Naive thymus-derived CD4-positive, alpha-beta T cell (primary cell): ENCODE measurements around the gene TXNRD2. TPM values are rescaled to one million over a fixed set of nuclear protein-coding genes. Genes with fewer than 3 reads are reported as not detected.
"Not testable (repeated sequence)": the region's sequence is repeated elsewhere in the genome, so short reads cannot be mapped to it uniquely, and the experiment has no call there.

Experiments
- ATAC-seq: fragments of 150-1000 bp; cut with Tn5 transposase; 2 replicates; pipeline ENCODE4 v1.10.0; 2021; ENCODE audit warnings: mild to moderate bottlenecking, moderate library complexity
- CTCF ChIA-PET: fragments of 350-600 bp; sonication (Branson Sonifier 250); formaldehyde crosslinking; loops from one replicate; lab custom pipeline; 2021; ENCODE audit warnings: antibody characterized with exemption; lab: Charles Lee
- POLR2A ChIA-PET: fragments of 350-600 bp; sonication (Branson Sonifier 250); formaldehyde crosslinking; loops from one replicate; lab custom pipeline; 2021; ENCODE audit warnings: antibody characterized with exemption, inconsistent platforms; lab: Charles Lee
- DNase-seq, 9 donors: peaks; one replicate each; pipeline versions ENCODE4 v3.0.0 to v3.0.0-alpha.2; 2020 to 2022; ENCODE audit warnings: mixed read lengths in 1 of 9
- H3K27ac ChIP-seq: one replicate; pipeline ENCODE4 v1.7.0; 2013; ENCODE audit warnings: mild to moderate bottlenecking, low read depth, low read length, moderate library complexity
- H3K27me3 ChIP-seq, 2 donors: one replicate each; pipeline ENCODE4 v1.7.0; 2013; ENCODE audit warnings: low read length in 2 of 2, mild to moderate bottlenecking in 2 of 2, moderate library complexity in 2 of 2; ENCODE audit not compliant: control insufficient read depth in 2 of 2, insufficient read depth in 2 of 2
- H3K36me3 ChIP-seq, 3 experiments: 1 replicate in 2 of 3; 2 replicates in 1 of 3; pipeline ENCODE4 v1.7.0; 2013; ENCODE audit warnings: low read length in 3 of 3, mild to moderate bottlenecking in 3 of 3, moderate library complexity in 1 of 3; ENCODE audit not compliant: insufficient read depth in 3 of 3, control insufficient read depth in 2 of 3
- H3K4me1 ChIP-seq, 2 donors: one replicate each; pipeline ENCODE4 v1.7.0; 2013; ENCODE audit warnings: low read length in 2 of 2, mild to moderate bottlenecking in 2 of 2, moderate library complexity in 1 of 2; ENCODE audit not compliant: control insufficient read depth in 2 of 2, insufficient read depth in 2 of 2
- H3K4me3 ChIP-seq: 2 replicates; pipeline ENCODE4 v1.7.0; 2013; ENCODE audit warnings: mild to moderate bottlenecking, low read length
- H3K9me3 ChIP-seq, 3 experiments: 1 replicate in 2 of 3; 2 replicates in 1 of 3; pipeline ENCODE4 v1.7.0; 2013; ENCODE audit warnings: low read length in 3 of 3; ENCODE audit not compliant: control insufficient read depth in 2 of 3
- H3K27ac Mint-ChIP-seq, 9 donors: one replicate each; pipeline ENCODE4 v1.8.0; 2020 to 2022; ENCODE audit warnings: mixed read lengths in 9 of 9, mild to moderate bottlenecking in 8 of 9, moderate library complexity in 5 of 9, inconsistent platforms in 2 of 9
- H3K27me3 Mint-ChIP-seq, 5 donors: one replicate each; pipeline ENCODE4 v1.8.0; 2021 to 2022; ENCODE audit warnings: mixed read lengths in 5 of 5, mild to moderate bottlenecking in 1 of 5
- H3K36me3 Mint-ChIP-seq, 5 donors: one replicate each; pipeline ENCODE4 v1.8.0; 2020 to 2022; ENCODE audit warnings: mixed read lengths in 5 of 5, mild to moderate bottlenecking in 3 of 5, inconsistent platforms in 1 of 5
- H3K4me1 Mint-ChIP-seq, 7 donors: one replicate each; pipeline ENCODE4 v1.8.0; 2020 to 2022; ENCODE audit warnings: mixed read lengths in 7 of 7, mild to moderate bottlenecking in 3 of 7, inconsistent platforms in 1 of 7
- H3K4me3 Mint-ChIP-seq, 10 donors: one replicate each; pipeline ENCODE4 v1.8.0; 2020 to 2022; ENCODE audit warnings: mild to moderate bottlenecking in 10 of 10, mixed read lengths in 10 of 10, moderate library complexity in 6 of 10, inconsistent platforms in 2 of 10
- H3K9me3 Mint-ChIP-seq, 11 donors: one replicate each; pipeline ENCODE4 v1.8.0; 2020 to 2022; ENCODE audit warnings: mixed read lengths in 11 of 11, mild to moderate bottlenecking in 4 of 11, inconsistent platforms in 1 of 11, moderate library complexity in 1 of 11
- intact Hi-C, 2 donors: fragments of 100-400 bp; cut with micrococcal nuclease; formaldehyde crosslinking; loops; one replicate each; pipeline ENCODE4 v1.15.1; 2023
- polyA plus RNA-seq, 2 donors: library from polyadenylated mRNA; unstranded; fragments of 300-500 nt; fragmentation: Illumina TruSeq; gene quantifications; one replicate each; pipeline ENCODE4 v1.2.3, GENCODE V29; 2021
- total RNA-seq, 6 experiments: library from RNA in 5 of 6; stranded (reverse) in 5 of 6; gene quantifications; 1 replicate in 5 of 6; 2 replicates in 1 of 6; pipeline ENCODE4 v1.2.3 and lab custom pipeline; 2021 to 2026

Gene TXNRD2
- total and polyA plus RNA-seq, 7 experiments from 2014 or later = 14.0 to 39.0 (median 26.1) TPM

DNA sequence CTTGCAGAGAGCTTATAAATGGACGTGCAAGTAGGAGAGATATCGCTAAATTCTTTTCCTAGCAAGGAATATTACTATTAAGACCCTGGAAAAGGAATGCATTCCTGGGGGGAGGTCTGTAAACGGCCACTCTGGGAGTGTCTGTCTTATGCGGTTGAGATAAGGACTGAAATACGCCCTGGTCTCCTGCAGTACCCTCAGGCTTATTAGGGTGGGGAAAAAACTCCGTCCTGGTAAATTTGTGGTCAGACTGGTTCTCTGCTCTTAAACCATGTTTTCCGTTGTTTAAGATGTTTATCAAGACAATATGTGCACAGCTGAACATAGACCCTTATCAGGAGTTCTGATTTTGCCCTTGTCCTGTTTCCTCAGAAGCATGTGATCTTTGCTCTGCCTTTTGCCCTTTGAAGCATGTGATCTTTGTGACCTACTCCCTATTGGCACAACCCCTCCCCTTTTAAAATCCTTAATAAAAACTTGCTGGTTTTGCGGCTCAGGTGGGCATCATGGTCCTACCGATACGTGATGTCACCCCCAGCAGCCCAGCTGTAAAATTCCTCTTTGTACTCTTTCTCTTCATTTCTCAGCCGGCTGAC, 6.4 kb downstream of the TXNRD2 start:
- CTCF ChIA-PET, H3K27me3 ChIP-seq, ATAC-seq, intact Hi-C loops, POLR2A ChIA-PET, H3K4me1 ChIP-seq, H3K27ac Mint-ChIP-seq, H3K4me3 ChIP-seq, H3K36me3 ChIP-seq, H3K27ac ChIP-seq, H3K27me3 Mint-ChIP-seq, DNase-seq: not testable (repeated sequence)
- peaks cover 0 to 11% (median 0%) of the 10 kb centered on the region in 3 experiments for H3K9me3 ChIP-seq
- peak overlapping the region in 1 of 10 donors; percentile 1 for H3K4me3 Mint-ChIP-seq
- peaks cover 7 to 27% (median 14%) of the 10 kb centered on the region in 11 donors for H3K9me3 Mint-ChIP-seq
- H3K36me3 Mint-ChIP-seq = peaks cover 26 to 58% (median 38%) of the 10 kb centered on the region in 5 donors
- H3K4me1 Mint-ChIP-seq = peaks cover 2 to 16% (median 10%) of the 10 kb centered on the region in 7 donors

GRCh38 chr22:19933341-19934241, 8.0 kb downstream of the TXNRD2 start:
- Mint-ChIP-seq H3K4me1 (peaks cover 0 to 16% (median 0%) of the 10 kb centered on the region in 7 donors), H3K27me3 (no peaks in the 10 kb centered on the region), H3K4me3 (no peak overlapping the region), H3K36me3 (peaks cover 26 to 53% (median 31%) of the 10 kb centered on the region in 5 donors), H3K27ac (peak overlapping the region in 1 of 9 donors; percentile 33), H3K9me3 (peaks cover 7 to 27% (median 14%) of the 10 kb centered on the region in 11 donors)
- no peaks in the 10 kb centered on the region for H3K27me3 ChIP-seq
- H3K9me3 ChIP-seq = peaks cover 0 to 11% (median 0%) of the 10 kb centered on the region in 3 experiments
- ChIA-PET POLR2A (interaction anchor here (0.6 kb wide), 1 partner anchor 202 kb away, joined by 3 read pairs; no protein-coding TSS in a partner anchor), CTCF (interaction anchor here (0.7 kb wide), 1 partner anchor 128 kb away, joined by 3 read pairs; no protein-coding TSS in a partner anchor)
- no peaks in the 10 kb centered on the region for H3K36me3 ChIP-seq
- intact Hi-C loops = no loop called here
- H3K4me1 ChIP-seq = no peaks in the 10 kb centered on the region
- H3K4me3 ChIP-seq = no peak overlapping the region
- ATAC-seq (no peak), DNase-seq (no peak)
- no peak overlapping the region for H3K27ac ChIP-seq

DNA sequence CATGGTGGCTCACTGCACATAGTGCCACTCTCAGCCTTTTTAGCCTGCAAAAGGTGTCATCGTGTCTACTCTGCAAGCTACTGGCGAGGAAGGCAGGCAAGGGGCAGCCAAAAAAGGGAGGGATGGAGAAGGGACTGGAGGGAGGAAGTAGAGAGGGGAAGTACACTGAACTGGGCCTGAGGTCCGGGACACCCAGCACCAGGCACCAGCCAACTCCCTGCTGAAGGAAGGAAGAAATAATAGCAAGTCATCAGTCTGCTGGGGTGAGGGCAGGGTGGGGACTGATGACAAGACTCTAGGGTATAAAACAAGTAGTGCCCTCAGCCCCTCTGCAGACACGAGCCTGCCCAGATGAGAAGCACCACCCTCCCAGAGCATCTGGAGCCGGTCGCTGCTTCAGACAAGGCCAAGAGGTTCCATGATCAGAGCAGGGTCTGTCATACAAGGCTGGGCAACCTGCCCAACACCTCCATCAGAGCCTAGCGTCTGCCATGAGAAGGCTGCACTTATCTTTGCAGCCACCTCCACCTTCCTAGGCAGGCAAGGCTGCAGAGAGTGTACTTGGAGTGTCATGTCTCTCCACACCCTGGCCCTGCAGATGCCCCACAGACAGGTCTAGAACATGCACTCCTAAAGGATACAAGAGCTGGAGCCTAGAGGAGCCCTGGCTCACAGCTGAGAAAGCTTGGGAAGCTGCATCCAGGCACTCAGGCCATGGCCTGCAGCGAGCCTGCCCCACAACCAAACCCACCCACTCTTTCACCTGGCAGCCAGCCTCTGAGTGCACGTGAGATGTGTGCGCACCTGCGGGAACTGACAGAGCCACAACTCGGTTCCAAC, 9.0 kb downstream of the TXNRD2 start:
- peaks cover 0 to 11% (median 0%) of the 10 kb centered on the region in 3 experiments for H3K9me3 ChIP-seq
- H3K36me3 ChIP-seq = no peaks in the 10 kb centered on the region
- DNase-seq (no peak), ATAC-seq (peak; percentile 65)
- peaks cover 19 to 48% (median 28%) of the 10 kb centered on the region in 5 donors for H3K36me3 Mint-ChIP-seq
- H3K27ac Mint-ChIP-seq = peak overlapping the region in 1 of 9 donors; percentile 47
- H3K4me3 ChIP-seq = no peak overlapping the region
- H3K4me3 Mint-ChIP-seq = no peak overlapping the region
- no peaks in the 10 kb centered on the region for H3K4me1 ChIP-seq
- H3K9me3 Mint-ChIP-seq = peaks cover 7 to 27% (median 14%) of the 10 kb centered on the region in 11 donors
- no peak overlapping the region for H3K27ac ChIP-seq
- H3K4me1 Mint-ChIP-seq = peaks cover 0 to 11% (median 0%) of the 10 kb centered on the region in 7 donors
- intact Hi-C loops = no loop called here
- H3K27me3 ChIP-seq = no peaks in the 10 kb centered on the region
- CTCF ChIA-PET = no interaction called here
- no peaks in the 10 kb centered on the region for H3K27me3 Mint-ChIP-seq
- POLR2A ChIA-PET = no interaction called here

GRCh38 chr22:19931514-19931913, 10.1 kb downstream of the TXNRD2 start:
- Histone ChIP-seq H3K27me3 (no peaks in the 10 kb centered on the region), H3K9me3 (peaks cover 0 to 10% (median 0%) of the 10 kb centered on the region in 3 experiments), H3K4me1 (no peaks in the 10 kb centered on the region), H3K36me3 (no peaks in the 10 kb centered on the region), H3K27ac (no peak overlapping the region), H3K4me3 (no peak overlapping the region)
- H3K4me3 Mint-ChIP-seq = no peak overlapping the region
- H3K27me3 Mint-ChIP-seq = no peaks in the 10 kb centered on the region
- ChIA-PET CTCF (interaction anchor here (0.6 kb wide), 1 partner anchor 10 kb away, joined by 4 read pairs; the partner anchor contains the start of genes COMT and TXNRD2), POLR2A (no interaction called here)
- peaks cover 13 to 37% (median 18%) of the 10 kb centered on the region in 5 donors for H3K36me3 Mint-ChIP-seq
- peaks cover 2 to 17% (median 8%) of the 10 kb centered on the region in 11 donors for H3K9me3 Mint-ChIP-seq
- peaks cover 0 to 9% (median 0%) of the 10 kb centered on the region in 7 donors for H3K4me1 Mint-ChIP-seq
- DNase-seq (no peak), ATAC-seq (no peak)
- intact Hi-C loops = no loop called here
- H3K27ac Mint-ChIP-seq = no peak overlapping the region

DNA sequence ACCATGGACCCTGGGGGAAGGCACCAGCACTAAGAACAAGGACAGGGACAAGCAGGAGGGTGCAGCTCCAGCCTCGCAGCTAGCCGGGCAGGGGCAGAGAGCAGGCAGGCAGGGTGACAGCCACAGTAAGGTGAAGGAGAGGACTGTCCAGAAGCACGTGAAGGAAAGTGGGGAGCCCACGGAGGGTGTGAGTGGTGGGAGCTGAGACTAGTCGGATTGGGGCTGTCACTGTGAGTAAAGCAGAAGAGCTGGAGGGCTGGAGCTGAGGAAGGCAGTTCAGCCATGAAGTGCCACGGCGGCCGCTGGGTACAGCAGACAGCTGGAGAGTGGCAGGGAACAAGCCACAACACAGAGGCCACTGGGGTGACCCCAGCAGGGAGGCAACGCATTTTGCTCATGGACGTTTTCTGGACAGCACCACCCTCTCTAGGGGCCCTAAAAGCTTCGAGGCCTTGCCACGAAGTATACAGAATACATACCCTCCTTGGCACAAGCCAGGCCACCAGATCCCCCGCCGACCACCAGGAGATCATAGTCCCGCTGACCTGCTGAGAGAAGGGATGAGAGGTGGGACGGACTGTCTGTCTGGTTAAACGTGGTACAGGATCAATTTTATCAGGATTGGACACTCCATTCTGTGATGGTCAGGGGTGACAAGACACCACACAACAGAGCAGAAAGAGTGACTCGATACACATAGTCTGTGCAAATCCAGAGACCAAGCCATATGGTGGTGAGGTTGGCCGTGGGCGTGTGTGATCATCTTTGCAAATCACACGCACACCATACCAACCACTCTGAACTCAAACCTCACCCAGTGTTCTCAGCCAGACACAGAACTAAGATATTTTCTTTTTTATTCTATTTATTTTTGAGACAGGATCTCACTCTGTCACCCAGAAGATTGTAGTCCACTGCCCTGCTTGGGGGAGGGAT, 10.8 kb downstream of the TXNRD2 start:
- Mint-ChIP-seq H3K9me3 (peaks cover 0 to 10% (median 5%) of the 10 kb centered on the region in 11 donors), H3K4me1 (peaks cover 0 to 11% (median 0%) of the 10 kb centered on the region in 7 donors), H3K36me3 (peaks cover 6 to 30% (median 11%) of the 10 kb centered on the region in 5 donors), H3K27ac (no peak overlapping the region), H3K27me3 (no peaks in the 10 kb centered on the region), H3K4me3 (no peak overlapping the region)
- H3K4me3 ChIP-seq = no peak overlapping the region
- H3K36me3 ChIP-seq = no peaks in the 10 kb centered on the region
- H3K27me3 ChIP-seq = no peaks in the 10 kb centered on the region
- POLR2A ChIA-PET = no interaction called here
- CTCF ChIA-PET = no interaction called here
- peaks cover 0 to 3% (median 0%) of the 10 kb centered on the region in 3 experiments for H3K9me3 ChIP-seq
- no peak overlapping the region for H3K27ac ChIP-seq
- intact Hi-C loops = no loop called here
- DNase-seq = no peak
- H3K4me1 ChIP-seq = no peaks in the 10 kb centered on the region
- no peak for ATAC-seq
